GM21723 (cell line): ENCODE results near the gene HM13.
A peak's percentile ranks its signal among the peaks of the same experiment; 100 is the strongest.
"Not testable (repeated sequence)": the region's sequence is repeated elsewhere in the genome, so short reads cannot be mapped to it uniquely, and the experiment has no call there.

Experiments used
- ATAC-seq: cut with Tn5 transposase; IDR thresholded peaks from one replicate; pipeline ENCODE4 v1.9.1; 2021; ENCODE audit warnings: mild to moderate bottlenecking, moderate library complexity; ENCODE audit not compliant: unreplicated experiment

The HM13 gene

DNA sequence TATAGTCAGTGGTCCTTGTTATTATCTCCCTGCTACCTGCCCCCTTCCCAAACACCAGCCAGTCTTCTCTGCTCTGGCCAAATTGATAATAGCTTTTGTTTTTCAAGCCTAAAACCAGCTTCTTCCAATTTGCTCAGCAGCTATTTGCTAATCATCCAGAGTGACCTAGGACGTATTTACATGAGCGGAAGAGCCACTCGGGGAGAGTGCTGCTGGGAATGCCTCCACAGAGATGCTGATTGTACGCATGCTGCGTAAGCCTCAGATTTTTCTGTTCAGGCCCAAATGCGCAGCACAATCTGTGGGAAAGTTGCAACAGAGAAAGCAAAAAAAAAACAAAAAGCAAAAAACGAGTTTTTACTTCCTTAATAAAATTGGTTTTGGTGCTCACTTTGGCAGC lies 66.5 kb downstream of the HM13 start:
- ATAC-seq: no peak

DNA sequence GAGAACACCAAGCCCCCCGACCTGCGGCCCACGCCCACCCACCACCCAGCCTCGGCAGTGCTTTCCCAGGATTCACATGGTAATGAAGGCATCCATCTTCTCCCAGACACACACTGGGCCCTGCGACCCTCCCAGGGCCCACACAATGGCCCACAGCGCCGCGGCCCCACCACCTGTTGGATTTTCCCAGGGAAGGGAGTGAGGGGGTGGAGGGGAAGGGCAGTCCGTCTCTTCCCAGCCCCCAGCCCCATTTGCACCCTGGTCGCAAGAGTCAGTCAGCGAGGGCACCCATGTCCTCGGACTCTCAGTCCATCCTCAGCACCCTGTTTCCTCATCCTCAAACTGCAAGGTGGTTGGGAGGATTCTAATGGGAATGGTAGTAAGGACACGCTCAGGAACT lies 67.1 kb downstream of the HM13 start:
- ATAC-seq: no peak

DNA sequence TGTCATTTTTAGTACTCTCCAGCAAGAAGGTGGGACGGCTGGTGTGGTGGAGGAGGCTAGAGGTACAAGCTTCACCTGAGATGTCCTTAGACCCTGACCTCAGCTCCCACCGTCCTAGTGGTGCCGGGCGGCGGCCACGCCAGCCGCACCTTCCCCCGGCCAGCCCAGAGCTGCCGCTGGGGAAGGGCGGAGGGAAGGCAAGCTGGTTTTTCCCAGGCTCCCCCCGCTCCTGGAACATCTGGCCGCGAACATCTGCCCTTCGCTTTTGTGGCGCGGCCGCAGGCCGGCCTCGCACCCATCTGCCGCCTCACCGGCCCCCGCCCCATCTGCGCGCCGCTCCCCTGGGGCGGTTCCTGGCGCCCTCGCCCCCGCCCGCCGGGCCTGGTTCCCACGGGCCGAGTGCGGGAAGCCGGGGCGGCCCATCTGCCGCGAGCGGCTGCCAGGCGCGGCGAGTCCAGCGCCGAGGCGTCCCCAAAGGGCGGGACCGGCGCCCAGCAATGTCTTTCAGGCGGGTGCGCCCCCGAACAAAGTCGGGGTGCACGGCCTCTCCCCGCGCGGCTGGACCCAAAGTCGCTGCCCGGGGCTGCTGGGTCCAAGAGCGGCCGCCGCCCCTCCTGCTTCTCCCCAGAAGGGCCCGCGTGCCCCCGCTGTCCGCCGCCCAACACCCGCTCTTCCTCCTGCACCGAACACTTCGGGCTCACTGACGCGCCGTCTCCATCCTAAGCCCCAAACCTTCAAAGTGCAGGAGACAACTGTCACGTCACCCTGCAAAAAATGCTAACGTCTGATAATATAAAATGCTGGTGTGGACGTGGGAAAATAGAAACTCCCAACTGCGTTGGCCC lies 73.5 kb downstream of the HM13 start:
- no peak for ATAC-seq

DNA sequence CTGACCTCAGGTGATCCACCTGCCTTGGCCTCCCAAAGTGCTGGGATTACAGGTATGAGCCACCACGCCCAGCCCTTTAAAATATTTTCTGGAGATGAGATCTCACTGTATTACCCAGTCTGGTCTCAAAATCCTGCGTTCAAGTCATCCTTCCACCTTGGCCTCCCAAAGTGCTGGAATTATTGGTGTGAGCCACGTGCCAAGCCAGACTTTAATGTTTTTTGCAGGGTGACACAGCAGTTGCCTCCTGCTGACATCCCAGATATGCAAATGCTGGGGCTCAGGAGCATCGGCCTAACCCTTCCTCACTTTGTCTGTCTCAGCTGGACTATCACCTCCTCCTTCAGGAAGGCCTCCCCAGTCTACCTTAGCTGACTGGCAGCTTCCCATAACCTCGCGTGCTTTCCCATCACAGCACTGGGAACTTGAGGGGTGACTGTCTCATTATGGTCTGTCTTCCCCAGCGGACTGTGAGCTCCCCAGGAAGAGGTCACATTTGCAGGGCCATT lies 76.5 kb downstream of the HM13 start:
- no peak for ATAC-seq

DNA sequence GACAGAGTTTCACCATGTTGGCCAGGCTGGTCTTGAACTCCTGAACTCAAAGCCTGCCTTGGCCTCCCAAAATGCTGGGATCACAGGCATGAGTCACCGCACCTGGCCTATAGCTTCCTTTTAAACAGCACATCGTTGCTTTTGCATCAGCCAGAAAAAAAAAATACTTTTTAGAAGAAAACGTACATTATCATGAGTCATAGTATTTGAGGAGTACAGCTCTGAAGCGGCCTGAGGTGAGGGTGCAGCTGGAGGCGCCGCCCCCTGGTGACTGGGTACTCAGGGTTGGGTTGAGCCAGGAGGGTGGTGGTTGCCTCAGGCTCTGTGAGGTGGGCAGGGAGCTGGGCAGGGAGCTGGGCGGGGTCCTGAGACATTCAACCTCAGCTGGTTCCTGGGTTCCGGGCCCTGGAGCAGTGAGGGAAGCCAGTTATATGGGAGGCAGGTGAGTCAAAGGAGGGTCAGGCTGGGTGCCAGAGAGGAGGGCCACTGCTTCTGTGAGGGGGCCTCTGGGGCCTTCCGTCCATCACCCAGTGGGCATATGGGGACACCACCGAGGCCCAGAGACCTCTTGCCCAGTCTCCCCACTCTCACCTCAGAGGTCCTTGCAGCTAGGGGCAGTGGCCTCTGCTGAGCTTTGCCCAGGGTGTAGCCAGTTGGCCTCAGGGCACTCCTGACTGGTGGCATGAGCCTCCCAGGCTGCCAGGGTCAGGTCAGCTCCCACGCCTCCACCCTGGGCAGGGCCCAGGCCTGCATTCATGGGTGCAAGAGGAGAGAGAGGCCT lies 79.2 kb downstream of the HM13 start:
- no peak for ATAC-seq

DNA sequence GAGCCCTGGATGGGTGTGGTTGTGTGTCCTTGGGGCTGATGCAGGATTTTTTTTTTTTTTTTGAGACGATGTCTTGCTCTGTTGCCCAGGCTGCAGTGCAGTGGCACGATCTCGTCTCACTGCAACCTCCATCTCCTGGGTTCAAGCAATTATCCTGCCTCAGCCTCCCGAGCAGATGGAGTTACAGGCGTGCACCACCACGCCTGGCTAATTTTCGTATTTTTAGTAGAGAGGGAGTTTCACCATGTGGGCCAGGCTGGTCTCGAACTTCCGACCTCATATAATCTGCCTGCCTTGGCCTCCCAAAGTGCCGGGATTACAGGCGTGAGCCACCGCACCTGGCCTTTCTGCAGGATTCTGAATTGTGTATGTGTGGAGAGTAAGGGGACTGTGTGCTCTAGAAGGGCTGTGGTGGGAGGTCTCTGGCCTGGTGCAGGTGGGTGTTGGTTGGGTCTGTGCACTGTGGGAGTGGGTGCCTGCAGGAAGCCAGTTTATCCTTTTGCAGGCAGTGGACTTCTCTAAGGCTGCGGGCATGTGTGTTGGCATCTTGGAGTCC lies 79.8 kb downstream of the HM13 start:
- no peak for ATAC-seq

DNA sequence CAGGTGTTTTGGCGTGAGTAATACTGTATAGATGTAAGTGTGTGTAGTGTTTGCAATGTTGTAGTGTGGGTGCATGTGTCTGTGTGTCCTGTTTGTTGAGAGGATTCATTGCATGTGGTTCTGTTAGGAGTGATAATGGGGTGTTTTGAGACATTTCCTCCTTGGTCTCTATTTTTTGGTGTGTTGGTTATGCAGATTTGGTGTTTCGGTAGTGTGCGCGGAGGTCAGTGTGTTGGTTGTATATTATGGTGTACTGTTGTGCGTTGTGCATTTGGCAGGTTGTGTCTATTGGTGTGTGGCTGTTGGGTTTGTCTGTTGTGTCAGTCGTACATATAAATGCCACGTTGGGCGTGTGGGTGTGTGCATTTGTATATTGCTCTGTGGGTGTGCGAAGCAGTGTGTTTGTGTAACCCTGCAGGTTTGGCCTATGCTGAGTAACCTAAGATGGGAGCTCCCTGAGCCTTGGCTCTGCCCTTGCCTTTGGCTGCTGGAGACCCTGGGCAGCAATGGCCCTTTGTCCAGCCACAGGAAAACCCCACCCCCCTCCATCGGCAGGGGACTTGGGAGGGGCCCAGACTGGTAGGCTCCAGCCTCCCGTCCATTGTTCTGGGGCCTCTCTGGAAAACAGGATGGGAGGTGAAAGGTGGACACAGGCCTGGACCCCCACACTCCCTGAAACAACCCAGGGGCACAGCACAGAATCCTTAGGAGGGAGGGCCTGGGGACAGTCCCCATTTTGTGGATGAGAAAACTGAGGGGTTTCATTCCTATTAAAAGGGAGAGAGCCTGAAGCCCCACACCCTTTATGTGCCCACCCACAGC lies 80.5 kb downstream of the HM13 start:
- ATAC-seq: no peak

DNA sequence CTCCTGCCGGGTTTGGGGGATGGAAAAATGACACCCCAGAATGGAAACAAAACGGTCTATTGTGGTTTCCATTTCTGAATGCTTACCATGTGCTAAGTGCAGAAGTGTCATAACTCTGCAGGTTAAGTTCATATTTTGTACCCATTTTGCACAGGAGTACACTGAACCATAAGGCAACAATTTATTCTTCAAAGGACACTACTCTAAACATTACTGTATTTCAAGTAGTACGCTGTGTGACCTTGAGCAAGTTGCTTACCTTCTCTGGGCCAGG lies 81.1 kb downstream of the HM13 start:
- ATAC-seq: no peak

DNA sequence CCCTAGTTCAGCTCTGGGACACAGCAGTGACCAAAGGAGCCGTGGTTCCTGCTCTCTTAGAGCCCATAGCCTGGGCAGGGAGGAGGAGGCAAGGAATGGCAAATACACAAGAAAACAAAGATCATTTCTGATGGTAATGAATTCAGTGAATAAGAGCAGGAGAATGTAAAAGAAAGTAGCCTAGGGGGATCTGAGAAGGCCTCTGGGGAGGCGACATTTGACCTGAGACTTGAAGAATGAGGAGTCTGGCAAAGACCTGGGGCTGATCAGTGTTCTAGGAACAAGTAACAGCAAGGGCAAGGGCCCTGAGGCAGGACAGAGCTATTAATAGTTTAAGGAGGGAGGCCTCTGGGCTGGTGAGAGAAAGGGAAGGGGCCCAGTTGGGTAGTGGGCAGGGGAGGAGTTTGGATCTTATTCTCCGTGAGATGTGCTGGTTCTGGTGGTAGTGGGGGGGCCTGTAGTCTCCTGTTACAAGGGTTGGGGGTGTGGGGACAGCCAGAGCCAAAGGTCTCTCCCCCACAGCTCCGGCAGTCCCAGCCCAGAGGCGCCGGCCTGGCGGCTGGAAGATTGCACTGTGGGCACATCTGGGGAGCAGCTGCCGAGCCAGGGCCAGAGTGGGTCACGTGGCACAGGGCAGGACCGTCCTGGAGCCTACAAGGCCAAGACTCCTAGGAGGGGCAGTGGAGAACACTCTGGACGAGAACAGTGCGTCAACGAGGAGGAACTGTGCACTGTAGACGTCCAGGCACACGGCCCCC lies 81.6 kb downstream of the HM13 start:
- no peak for ATAC-seq

DNA sequence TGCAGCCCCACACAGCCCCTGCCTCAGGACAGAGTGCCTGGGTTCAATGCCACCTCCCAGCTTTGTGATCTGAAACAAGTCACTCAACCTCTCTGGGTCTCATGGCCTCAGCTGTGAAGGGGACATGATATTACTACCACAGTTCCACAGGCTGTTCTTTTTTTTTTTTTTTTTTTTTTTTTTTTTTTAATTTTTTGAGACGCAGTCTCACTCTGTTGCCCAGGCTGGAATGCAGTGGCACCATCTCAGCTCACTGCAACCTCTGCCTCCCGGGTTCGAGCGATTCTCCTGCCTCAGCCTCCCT lies 82.1 kb downstream of the HM13 start:
- ATAC-seq: not testable (repeated sequence)

DNA sequence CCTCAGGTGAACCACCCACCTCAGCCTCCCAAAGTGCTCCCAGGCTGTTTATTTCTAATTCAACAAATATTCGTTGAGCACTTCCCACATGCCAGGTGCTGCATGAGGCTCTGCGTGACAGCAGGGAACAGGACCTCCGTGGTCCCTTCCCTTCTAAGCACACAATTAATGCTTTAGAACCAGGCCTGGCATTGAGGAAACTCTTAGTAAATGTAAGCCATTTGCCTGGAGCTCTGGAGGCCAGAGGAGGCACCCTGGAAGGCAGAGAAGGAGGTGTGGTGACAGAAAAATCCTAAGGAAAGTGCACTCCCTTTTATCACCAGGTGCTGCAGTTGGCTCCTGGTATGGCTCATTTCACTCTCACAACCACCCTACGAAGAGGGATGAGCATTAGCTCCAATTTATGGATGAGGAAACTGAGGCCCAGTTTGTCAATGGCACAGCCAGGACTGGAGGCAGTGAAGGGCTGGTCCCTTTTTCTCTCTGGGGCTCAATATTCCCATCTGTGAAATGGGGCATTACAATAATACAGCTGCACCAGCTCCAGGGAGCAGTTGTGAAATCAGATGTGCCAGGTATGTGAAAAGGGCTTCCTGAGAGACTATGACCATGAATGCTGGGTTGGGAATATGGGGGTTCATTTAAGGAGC lies 82.7 kb downstream of the HM13 start:
- ATAC-seq: no peak

DNA sequence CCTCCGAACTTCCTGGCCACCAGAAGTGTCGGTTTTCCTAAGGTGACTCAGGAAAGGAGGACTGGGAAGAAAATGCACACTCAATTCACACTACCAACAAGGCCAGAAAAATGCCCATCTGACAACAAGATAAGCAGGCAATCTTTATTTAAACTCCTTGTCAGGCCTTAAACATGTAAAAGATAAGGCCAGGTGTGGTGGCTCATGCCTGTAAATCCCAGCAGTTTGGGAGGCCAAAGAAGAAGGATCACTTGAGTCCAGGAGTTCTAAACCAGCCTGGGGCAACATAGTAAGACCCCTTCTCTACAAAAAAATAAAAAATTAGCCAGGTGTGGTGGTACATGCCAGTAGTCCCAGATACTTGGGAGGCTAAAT lies 83.2 kb downstream of the HM13 start:
- ATAC-seq: no peak

DNA sequence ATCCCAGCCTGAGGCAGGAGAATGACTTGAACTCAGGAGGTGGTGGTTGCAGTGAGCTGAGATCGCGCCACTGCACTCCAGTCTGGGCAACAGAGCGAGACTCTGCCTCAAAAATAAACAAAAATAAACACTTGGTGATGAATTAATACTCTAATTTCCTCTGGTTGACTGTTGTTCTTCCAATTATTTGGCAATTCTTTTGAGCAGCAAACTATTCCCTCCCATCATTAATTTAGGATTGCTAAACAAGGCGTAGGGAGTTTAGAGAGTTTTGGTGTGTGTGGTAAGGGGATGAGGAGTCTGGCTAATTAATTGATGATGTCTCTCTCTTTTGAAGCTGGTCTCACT lies 88.2 kb downstream of the HM13 start:
- no peak for ATAC-seq

DNA sequence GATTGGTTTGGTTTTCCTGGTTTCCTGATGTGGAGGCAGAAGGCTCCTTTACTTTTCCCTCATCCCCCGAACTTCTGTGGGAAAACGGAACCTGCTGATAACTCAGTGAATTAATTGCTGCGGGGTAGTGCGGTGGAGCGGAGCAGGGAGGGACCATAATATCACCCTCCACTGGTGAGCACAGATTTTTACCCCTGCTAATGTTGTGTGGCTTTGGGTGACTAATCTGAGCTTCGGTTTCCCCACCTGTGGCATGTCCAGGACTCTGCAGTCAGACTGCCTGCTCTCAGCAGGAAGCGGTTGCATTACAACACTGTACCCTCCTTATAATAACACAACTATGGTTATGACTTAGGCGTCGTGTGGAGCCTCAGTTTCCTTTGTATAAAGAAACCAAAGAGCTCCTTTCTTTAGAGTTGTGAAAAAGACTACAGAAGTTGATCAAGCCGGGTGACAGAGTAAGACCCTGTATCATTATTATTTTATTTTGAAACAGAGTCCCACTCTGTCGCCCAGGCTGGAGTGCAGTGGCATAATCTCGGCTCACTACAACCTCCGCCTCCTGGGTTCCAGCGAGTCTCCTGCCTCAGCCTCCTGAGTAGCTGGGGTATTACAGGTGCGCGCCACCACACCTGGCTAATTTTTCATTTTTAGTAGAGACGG lies 88.7 kb downstream of the HM13 start:
- peak; percentile 66 for ATAC-seq

DNA sequence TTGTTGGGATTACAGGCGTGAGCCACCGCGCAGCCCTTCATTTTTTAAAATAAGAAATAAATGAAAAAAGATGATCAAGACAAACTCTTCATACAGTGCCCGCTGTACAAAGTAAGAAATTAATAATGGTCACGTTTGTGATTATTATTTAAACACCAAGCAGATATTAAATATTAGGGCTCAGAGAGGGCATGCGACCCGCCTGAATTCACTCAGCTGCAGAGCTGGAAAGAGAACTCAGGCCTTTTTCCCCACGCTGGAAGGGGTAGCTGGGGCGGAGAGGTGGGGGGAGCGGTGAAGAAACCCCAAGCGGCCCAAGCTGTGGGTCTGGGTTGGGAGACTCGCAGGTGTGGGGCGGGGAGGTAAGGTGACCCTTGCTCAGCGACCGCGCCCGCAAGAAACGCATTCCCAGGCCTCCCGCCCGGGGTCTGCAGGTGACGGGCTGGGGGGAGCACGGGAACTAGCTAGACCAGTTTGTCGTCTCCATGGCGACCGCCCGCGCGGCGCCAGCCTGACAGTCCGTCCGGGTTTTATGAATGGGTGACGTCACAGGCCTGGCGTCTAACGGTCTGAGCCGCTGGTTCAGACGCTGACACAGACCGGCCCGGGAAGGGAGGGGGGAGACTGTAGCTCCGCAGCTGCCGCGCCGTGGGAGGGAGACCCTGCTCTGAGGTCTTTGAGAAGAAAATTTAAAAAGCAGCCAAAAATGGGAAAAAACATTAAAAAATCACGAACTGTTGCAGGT lies 89.8 kb downstream of the HM13 start:
- peak; percentile 48 for ATAC-seq

DNA sequence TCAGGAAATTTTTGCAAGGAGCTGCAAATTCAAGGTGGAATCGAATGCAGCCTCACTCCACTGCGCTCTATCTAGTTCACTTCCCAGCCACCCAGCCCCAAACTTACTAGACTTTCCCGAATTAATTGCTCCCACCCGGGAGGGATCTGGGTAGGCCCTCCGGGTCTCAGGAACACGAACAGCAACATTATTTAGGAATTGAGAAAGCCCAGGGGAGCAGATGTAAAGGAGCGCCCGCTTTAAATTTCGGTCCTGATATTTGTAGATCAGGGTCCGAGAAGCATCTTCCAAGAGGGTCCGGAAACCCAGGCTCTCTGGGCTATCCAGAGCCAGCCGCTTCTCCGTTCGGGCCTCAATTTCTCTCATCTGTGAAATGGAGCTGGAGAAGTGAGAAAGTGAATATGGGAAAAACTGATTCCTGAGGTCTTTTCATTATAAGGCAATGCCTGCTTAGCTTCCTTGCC lies 90.4 kb downstream of the HM13 start:
- no peak for ATAC-seq

DNA sequence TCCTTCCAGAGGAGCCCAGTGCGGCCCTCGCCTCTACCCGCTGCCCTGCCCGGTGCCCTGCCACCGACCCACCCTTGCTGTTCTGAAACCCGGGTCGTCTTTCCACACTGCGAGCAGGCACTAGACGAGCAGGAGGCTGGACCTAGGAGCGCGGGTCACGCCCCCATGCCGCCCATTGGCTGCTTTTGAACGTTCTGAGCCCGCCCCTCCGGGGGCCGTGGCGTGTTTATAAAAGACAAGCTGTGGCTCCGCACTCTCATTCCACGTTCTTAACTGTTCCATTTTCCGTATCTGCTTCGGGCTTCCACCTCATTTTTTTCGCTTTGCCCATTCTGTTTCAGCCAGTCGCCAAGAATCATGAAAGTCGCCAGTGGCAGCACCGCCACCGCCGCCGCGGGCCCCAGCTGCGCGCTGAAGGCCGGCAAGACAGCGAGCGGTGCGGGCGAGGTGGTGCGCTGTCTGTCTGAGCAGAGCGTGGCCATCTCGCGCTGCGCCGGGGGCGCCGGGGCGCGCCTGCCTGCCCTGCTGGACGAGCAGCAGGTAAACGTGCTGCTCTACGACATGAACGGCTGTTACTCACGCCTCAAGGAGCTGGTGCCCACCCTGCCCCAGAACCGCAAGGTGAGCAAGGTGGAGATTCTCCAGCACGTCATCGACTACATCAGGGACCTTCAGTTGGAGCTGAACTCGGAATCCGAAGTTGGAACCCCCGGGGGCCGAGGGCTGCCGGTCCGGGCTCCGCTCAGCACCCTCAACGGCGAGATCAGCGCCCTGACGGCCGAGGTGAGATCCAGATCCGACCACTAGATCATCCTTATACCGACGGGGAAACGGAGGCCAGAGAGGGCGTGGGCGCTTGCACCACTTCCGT lies 91.0 kb downstream of the HM13 start, which contains the start of gene ID1:
TSS of gene ID1 (plus strand) at position 259 of the 871 bp plus-strand sequence. CDS start at position 358, 99 bp downstream.
- peak; percentile 83 for ATAC-seq
